H1 (cell line): Measurements from ENCODE around the gene SMOC2. TPM values are rescaled to one million over a fixed set of nuclear protein-coding genes. Genes with fewer than 3 reads are reported as not detected.

Source experiments
- CTCF ChIA-PET: fragments of 300-600 bp; sonication (Branson Sonifier 250); formaldehyde crosslinking; loops from one replicate; lab custom pipeline; 2021; ENCODE audit not compliant: partially characterized antibody; lab: Charles Lee
- POLR2A ChIA-PET: fragments of 300-600 bp; sonication (Branson Sonifier 250); formaldehyde crosslinking; loops from one replicate; lab custom pipeline; 2021; ENCODE audit warnings: inconsistent platforms; ENCODE audit not compliant: partially characterized antibody; lab: Charles Lee
- DNase-seq, 2 experiments: peaks; one replicate each; pipeline versions ENCODE4 v3.0.0 to v3.0.0-alpha.2; 2010 to 2022; ENCODE audit warnings: low spot score in 2 of 2, low read depth in 1 of 2, mixed read lengths in 1 of 2
- FAIRE-seq: peaks from 2 replicates; lab custom pipeline; 2011; peaks lifted over from hg19 to GRCh38; lab: Jason Lieb, UNC
- H2AFZ ChIP-seq: 2 replicates; pipeline ENCODE4 v1.8.1; 2012; ENCODE audit warnings: low read length, inconsistent platforms
- H2AK5ac ChIP-seq: 2 replicates; pipeline ENCODE4 v1.6.1; 2013; ENCODE audit warnings: low read depth, low read length
- H2BK120ac ChIP-seq: replicated peaks from 2 replicates; pipeline ENCODE3; 2013; ENCODE audit warnings: low read depth, low read length, inconsistent platforms
- H2BK12ac ChIP-seq: 2 replicates; pipeline ENCODE4 v1.6.1; 2013; ENCODE audit warnings: low read depth, low read length
- H2BK15ac ChIP-seq: 2 replicates; pipeline ENCODE4 v1.6.1; 2013; ENCODE audit warnings: low read length
- H2BK20ac ChIP-seq: 2 replicates; pipeline ENCODE4 v1.6.1; 2013; ENCODE audit warnings: low read length
- H2BK5ac ChIP-seq: 2 replicates; pipeline ENCODE4 v1.6.1; 2013; ENCODE audit warnings: low read depth, low read length
- H3K14ac ChIP-seq: 2 replicates; pipeline ENCODE4 v1.6.1; 2013; ENCODE audit warnings: inconsistent platforms; ENCODE audit not compliant: insufficient read length
- H3K18ac ChIP-seq: 2 replicates; pipeline ENCODE4 v1.6.1; 2013; ENCODE audit warnings: low read length; ENCODE audit errors: extremely low read depth
- H3K23ac ChIP-seq: 2 replicates; pipeline ENCODE4 v1.6.1; 2013; ENCODE audit warnings: inconsistent platforms; ENCODE audit not compliant: insufficient read length
- H3K23me2 ChIP-seq: 2 replicates; pipeline ENCODE4 v1.6.1; 2013; ENCODE audit warnings: low read depth, low read length
- H3K27ac ChIP-seq: 2 replicates; pipeline ENCODE4 v1.6.1; 2011; ENCODE audit warnings: low read depth, low read length, inconsistent platforms
- H3K27me3 ChIP-seq, 4 experiments: replicated peaks in 1 of 4; 1 replicate in 1 of 4; 2 replicates in 3 of 4; pipeline versions ENCODE4 v1.6.1 to v1.8.1; 2011 to 2013; ENCODE audit warnings: low read length in 3 of 4, mild to moderate bottlenecking in 3 of 4, inconsistent platforms in 2 of 4, mixed read lengths in 2 of 4, moderate library complexity in 1 of 4; ENCODE audit not compliant: control insufficient read depth in 3 of 4, insufficient read depth in 3 of 4; ENCODE audit errors: extremely low read depth in 1 of 4
- H3K36me3 ChIP-seq, 4 experiments: 2 replicates each; pipeline versions ENCODE4 v1.6.1 to v1.8.1; 2011 to 2013; ENCODE audit warnings: mild to moderate bottlenecking in 4 of 4, low read length in 3 of 4, moderate library complexity in 2 of 4, control low read depth in 1 of 4, inconsistent platforms in 1 of 4; ENCODE audit not compliant: insufficient read depth in 4 of 4, control insufficient read depth in 2 of 4
- H3K4ac ChIP-seq: replicated peaks from 2 replicates; pipeline ENCODE3; 2013; ENCODE audit warnings: low read length, low read depth, mixed read lengths, inconsistent platforms; ENCODE audit not compliant: insufficient read length
- H3K4me1 ChIP-seq, 4 experiments: replicated peaks in 1 of 4; 1 replicate in 1 of 4; 2 replicates in 3 of 4; pipeline versions ENCODE4 v1.6.1 to v1.8.1; 2011 to 2013; ENCODE audit warnings: low read length in 3 of 4, inconsistent platforms in 2 of 4, mixed read lengths in 1 of 4; ENCODE audit not compliant: insufficient read depth in 4 of 4, control insufficient read depth in 3 of 4
- H3K4me2 ChIP-seq, 2 experiments: 2 replicates each; pipeline versions ENCODE4 v1.6.1 to v1.8.1; 2011 to 2013; ENCODE audit warnings: low read depth in 2 of 2, low read length in 2 of 2, control low read depth in 1 of 2, inconsistent platforms in 1 of 2, mild to moderate bottlenecking in 1 of 2; ENCODE audit not compliant: insufficient read depth in 1 of 2
- H3K4me3 ChIP-seq, 4 experiments: fragments of 200-600, 300-600 bp in 1 of 4; sonication (generic), shearing (Covaris generic), sonication (Bioruptor Twin) in 1 of 4; 2 replicates each; pipeline versions ENCODE4 v1.5.1 to v1.8.1; 2011 to 2016; ENCODE audit warnings: low read length in 4 of 4, low read depth in 3 of 4, control low read depth in 2 of 4, inconsistent platforms in 2 of 4, mild to moderate bottlenecking in 2 of 4, mixed read lengths in 1 of 4, moderate library complexity in 1 of 4; ENCODE audit not compliant: insufficient read depth in 2 of 4; ENCODE audit errors: extremely low read depth in 1 of 4
- H3K56ac ChIP-seq: replicated peaks from 2 replicates; pipeline ENCODE3; 2013; ENCODE audit warnings: low read depth, mild to moderate bottlenecking, mixed read lengths, low read length, inconsistent platforms; ENCODE audit not compliant: insufficient read length
- H3K79me1 ChIP-seq: 2 replicates; pipeline ENCODE4 v1.6.1; 2013; ENCODE audit warnings: low read depth, low read length, control low read depth
- H3K79me2 ChIP-seq, 2 experiments: 2 replicates each; pipeline versions ENCODE4 v1.6.1 to v1.8.1; 2012 to 2013; ENCODE audit warnings: low read length in 2 of 2, mild to moderate bottlenecking in 2 of 2, inconsistent platforms in 1 of 2; ENCODE audit not compliant: insufficient read depth in 2 of 2, control insufficient read depth in 1 of 2
- H3K9ac ChIP-seq, 4 experiments: replicated peaks in 1 of 4; 1 replicate in 1 of 4; 2 replicates in 3 of 4; pipeline versions ENCODE4 v1.6.1 to v1.8.1; 2011 to 2013; ENCODE audit warnings: low read depth in 3 of 4, low read length in 3 of 4, control low read depth in 2 of 4, mild to moderate bottlenecking in 2 of 4, moderate library complexity in 2 of 4, inconsistent platforms in 1 of 4; ENCODE audit errors: extremely low read depth in 1 of 4
- H3K9me3 ChIP-seq, 2 experiments: 2 replicates each; pipeline versions ENCODE4 v1.6.1 to v1.8.1; 2012 to 2013; ENCODE audit warnings: mild to moderate bottlenecking in 2 of 2, moderate library complexity in 2 of 2, control low read depth in 1 of 2, inconsistent platforms in 1 of 2, low read depth in 1 of 2, low read length in 1 of 2, mixed read lengths in 1 of 2; ENCODE audit not compliant: insufficient read depth in 2 of 2
- H4K20me1 ChIP-seq, 2 experiments: replicated peaks in 1 of 2; 2 replicates each; pipeline versions ENCODE3 to v1.8.1; 2011 to 2013; ENCODE audit warnings: inconsistent platforms in 2 of 2, low read length in 2 of 2, mild to moderate bottlenecking in 1 of 2; ENCODE audit not compliant: insufficient read depth in 2 of 2, control insufficient read depth in 1 of 2
- H4K5ac ChIP-seq: 2 replicates; pipeline ENCODE4 v1.6.1; 2013; ENCODE audit warnings: low read length, low read depth, mixed read lengths, inconsistent platforms; ENCODE audit not compliant: insufficient read length
- H4K8ac ChIP-seq: 2 replicates; pipeline ENCODE4 v1.8.0; 2013; ENCODE audit warnings: mild to moderate bottlenecking, moderate library complexity, low read length, inconsistent platforms; ENCODE audit not compliant: insufficient read depth; ENCODE audit errors: extremely low read depth
- H4K91ac ChIP-seq: replicated peaks from 2 replicates; pipeline ENCODE3; 2013; ENCODE audit warnings: low read length, mixed read lengths, inconsistent platforms; ENCODE audit not compliant: insufficient read length
- JUND ChIP-seq: IDR thresholded peaks from 2 replicates; pipeline ENCODE4 v1.6.1; 2011; ENCODE audit warnings: mild to moderate bottlenecking, improper control_type of control experiment, low read length
- KDM5A ChIP-seq: fragments of 200-600 bp; IDR thresholded peaks from 2 replicates; pipeline ENCODE4 v1.7.1; 2012; ENCODE audit warnings: mild to moderate bottlenecking, low read length, inconsistent platforms, mixed read lengths
- RFX5 ChIP-seq: IDR thresholded peaks from 2 replicates; pipeline ENCODE4 v1.6.1; 2011; ENCODE audit warnings: low read depth, low read length, improper control_type of control experiment, borderline replicate concordance
- SAP30 ChIP-seq: fragments of 300-600 bp; sonication (generic); IDR thresholded peaks from 2 replicates; pipeline ENCODE4 v1.7.1; 2012; ENCODE audit warnings: low read length, moderate library complexity, mild to moderate bottlenecking, inconsistent platforms; ENCODE audit not compliant: insufficient read depth, insufficient replicate concordance
- WGBS, 2 experiments: shearing (Covaris generic) in 1 of 2; methylation state at CpG; one replicate each; pipeline versions ENCODE4 v1.1.6 to v1.1.7; 2013 to 2015; ENCODE audit warnings: low lambda C conversion rate in 2 of 2, mixed read lengths in 2 of 2, inconsistent platforms in 1 of 2, low coverage in 1 of 2, missing lambda C conversion rate in 1 of 2; ENCODE audit not compliant: insufficient replicate concordance in 2 of 2, insufficient coverage in 1 of 2, insufficient read length in 1 of 2; ENCODE audit errors: extremely low coverage in 1 of 2, missing lambda C conversion rate in 1 of 2; 5-methylcytosine and 5-hydroxymethylcytosine counted together
- polyA plus RNA-seq, 7 experiments: library from polyadenylated mRNA; depleted of rRNA in 3 of 7; stranded (reverse) in 5 of 7; unstranded in 2 of 7; fragments of >200 nt in 5 of 7; fragments of 200-250 nt in 2 of 7; gene quantifications; 1 replicate in 5 of 7; 2 replicates in 1 of 7; 4 replicates in 1 of 7; pipeline versions ENCODE4 v1.2.1 to v1.2.3, GENCODE V29; 2011 to 2013; ENCODE audit warnings: missing spikeins in 2 of 7, mixed read lengths in 2 of 7
- total RNA-seq: library from RNA; stranded (reverse); fragmentation: NEBNext Ultra II Directional; extraction: Animal tissue kit (Norgen Biotek cat#: 25700); gene quantifications from 2 replicates; pipeline ENCODE4 v1.2.1, GENCODE V29; 2021

Gene SMOC2
- total and polyA plus RNA-seq, 2 of the 8 experiments (the other 6 are each of a cell fraction or from before 2014, with no cell fraction given) = 7.7 to 8.5 TPM

GRCh38 chr6:168649209-168649608 lies 208.2 kb downstream of the SMOC2 start:
- Histone ChIP-seq H3K14ac (no peak overlapping the region), H3K79me2 (no peaks in the 10 kb centered on the region), H4K5ac (no peak overlapping the region), H3K23ac (no peak overlapping the region), H2BK5ac (no peak overlapping the region), H4K20me1 (no peaks in the 10 kb centered on the region), H3K56ac (no peak overlapping the region), H2BK12ac (no peak overlapping the region), H2BK20ac (no peak overlapping the region), H3K18ac (no peak overlapping the region), H3K9ac (no peak overlapping the region), H3K23me2 (no peaks in the 10 kb centered on the region), H3K27ac (no peak overlapping the region), H3K4me3 (no peak overlapping the region), H3K79me1 (no peaks in the 10 kb centered on the region), H2AK5ac (no peak overlapping the region), H3K4me2 (no peak overlapping the region), H4K91ac (no peak overlapping the region), H2AFZ (no peak overlapping the region), H4K8ac (no peak overlapping the region; the same call in 1 of the 2 replicates), H3K36me3 (no peaks in the 10 kb centered on the region), H2BK120ac (no peak overlapping the region), H3K9me3 (no peaks in the 10 kb centered on the region), H2BK15ac (no peak overlapping the region), H3K4ac (no peak overlapping the region), H3K4me1 (peaks cover 0 to 7% (median 0%) of the 10 kb centered on the region in 4 experiments; a peak in 3 of 7 replicates), H3K27me3 (no peaks in the 10 kb centered on the region)
- DNase-seq (no peak), FAIRE-seq (no peak)
- TF ChIP-seq KDM5A (no peak), RFX5 (no peak), JUND (no peak), SAP30 (no peak)
- CTCF ChIA-PET = interaction anchor here (1.2 kb wide), 1 partner anchor 62 kb away, joined by 6 read pairs; no protein-coding TSS in a partner anchor
- 66% methylated on average over 10 of the region's 10 CpGs; no CpG with 5 or more reads in 1 of the 2 experiments for WGBS, 2 experiments
- POLR2A ChIA-PET = no interaction called here
